B cell (primary cell): ENCODE results near the gene RIMBP2.

ENCODE experiments used
- EZH2 ChIP-seq: IDR thresholded peaks from 2 replicates; pipeline ENCODE4 v1.6.1; 2012; ENCODE audit warnings: borderline replicate concordance, low read depth, mild to moderate bottlenecking, moderate library complexity, low read length; ENCODE audit not compliant: insufficient read depth, poor library complexity, severe bottlenecking
- TF ChIP-seq, protein P1 (sequence below): fragments of 200-600 bp; IDR thresholded peaks from one replicate; pipeline ENCODE4 v1.8.0; 2022; ENCODE audit warnings: antibody characterized with exemption, mild to moderate bottlenecking

DNA sequence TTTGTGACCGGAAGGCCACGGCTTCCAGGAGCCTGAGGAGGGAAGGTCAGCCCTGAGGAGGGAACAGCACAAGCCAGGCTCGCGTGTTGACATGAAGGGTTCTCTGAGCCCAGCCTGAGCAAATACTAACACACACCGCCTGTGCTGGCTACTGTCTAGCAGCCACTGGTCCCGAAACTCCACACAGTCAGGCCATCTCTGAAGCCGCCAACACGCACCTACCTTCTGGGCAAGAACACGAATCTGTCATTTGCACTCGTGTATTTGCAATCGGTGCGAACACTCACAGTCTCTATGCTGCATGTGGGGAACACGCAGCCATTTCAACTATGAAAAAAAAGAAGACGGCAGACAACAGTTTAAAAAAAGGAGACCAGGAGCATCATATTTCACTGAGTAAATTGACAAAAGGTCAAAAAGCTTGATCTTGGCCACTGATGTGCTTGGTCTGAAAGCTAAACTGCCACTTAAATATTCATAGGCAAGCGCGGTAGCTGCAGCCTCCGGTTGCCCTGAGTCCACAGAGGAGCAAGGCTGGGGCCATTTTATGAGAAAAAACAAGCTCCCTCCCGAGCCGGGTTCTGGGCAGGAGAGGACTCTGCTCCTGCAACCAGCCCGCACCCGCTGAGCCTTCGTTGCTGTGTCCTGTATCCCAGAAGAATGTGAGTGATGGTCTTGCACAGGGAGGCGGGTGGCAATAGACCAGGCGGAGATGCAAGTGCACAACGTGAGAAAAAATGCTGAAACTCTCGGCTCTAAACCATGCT, 57.8 kb downstream of the RIMBP2 start:
- TF ChIP-seq EZH2, result no peak
- TF ChIP-seq, protein P1, sequence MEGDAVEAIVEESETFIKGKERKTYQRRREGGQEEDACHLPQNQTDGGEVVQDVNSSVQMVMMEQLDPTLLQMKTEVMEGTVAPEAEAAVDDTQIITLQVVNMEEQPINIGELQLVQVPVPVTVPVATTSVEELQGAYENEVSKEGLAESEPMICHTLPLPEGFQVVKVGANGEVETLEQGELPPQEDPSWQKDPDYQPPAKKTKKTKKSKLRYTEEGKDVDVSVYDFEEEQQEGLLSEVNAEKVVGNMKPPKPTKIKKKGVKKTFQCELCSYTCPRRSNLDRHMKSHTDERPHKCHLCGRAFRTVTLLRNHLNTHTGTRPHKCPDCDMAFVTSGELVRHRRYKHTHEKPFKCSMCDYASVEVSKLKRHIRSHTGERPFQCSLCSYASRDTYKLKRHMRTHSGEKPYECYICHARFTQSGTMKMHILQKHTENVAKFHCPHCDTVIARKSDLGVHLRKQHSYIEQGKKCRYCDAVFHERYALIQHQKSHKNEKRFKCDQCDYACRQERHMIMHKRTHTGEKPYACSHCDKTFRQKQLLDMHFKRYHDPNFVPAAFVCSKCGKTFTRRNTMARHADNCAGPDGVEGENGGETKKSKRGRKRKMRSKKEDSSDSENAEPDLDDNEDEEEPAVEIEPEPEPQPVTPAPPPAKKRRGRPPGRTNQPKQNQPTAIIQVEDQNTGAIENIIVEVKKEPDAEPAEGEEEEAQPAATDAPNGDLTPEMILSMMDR, result no peak
